T-helper 1 cell treated with Interleukin-12 subunit alpha and Interleukin-12 subunit beta and Interleukin-4 antibody, amounts not matched to agents 30 μg/mL and 1 μg/mL, for 36 hours (primary cell): ENCODE results near the gene WDR5.

ENCODE experiments used
- H3K27ac Mint-ChIP-seq: one replicate; pipeline ENCODE4 v1.8.0; 2021; ENCODE audit warnings: mild to moderate bottlenecking, mixed read lengths
- H3K27me3 Mint-ChIP-seq: one replicate; pipeline ENCODE4 v1.8.0; 2021; ENCODE audit warnings: low read depth, mixed read lengths
- H3K36me3 Mint-ChIP-seq: one replicate; pipeline ENCODE4 v1.8.0; 2021; ENCODE audit warnings: low read depth, mixed read lengths
- H3K4me1 Mint-ChIP-seq: one replicate; pipeline ENCODE4 v1.8.0; 2021; ENCODE audit warnings: low read depth, mixed read lengths
- H3K4me3 Mint-ChIP-seq: one replicate; pipeline ENCODE4 v1.8.0; 2021; ENCODE audit warnings: mild to moderate bottlenecking, moderate library complexity, mixed read lengths
- H3K9me3 Mint-ChIP-seq: one replicate; pipeline ENCODE4 v1.8.0; 2021; ENCODE audit warnings: mixed read lengths

Gene WDR5

DNA sequence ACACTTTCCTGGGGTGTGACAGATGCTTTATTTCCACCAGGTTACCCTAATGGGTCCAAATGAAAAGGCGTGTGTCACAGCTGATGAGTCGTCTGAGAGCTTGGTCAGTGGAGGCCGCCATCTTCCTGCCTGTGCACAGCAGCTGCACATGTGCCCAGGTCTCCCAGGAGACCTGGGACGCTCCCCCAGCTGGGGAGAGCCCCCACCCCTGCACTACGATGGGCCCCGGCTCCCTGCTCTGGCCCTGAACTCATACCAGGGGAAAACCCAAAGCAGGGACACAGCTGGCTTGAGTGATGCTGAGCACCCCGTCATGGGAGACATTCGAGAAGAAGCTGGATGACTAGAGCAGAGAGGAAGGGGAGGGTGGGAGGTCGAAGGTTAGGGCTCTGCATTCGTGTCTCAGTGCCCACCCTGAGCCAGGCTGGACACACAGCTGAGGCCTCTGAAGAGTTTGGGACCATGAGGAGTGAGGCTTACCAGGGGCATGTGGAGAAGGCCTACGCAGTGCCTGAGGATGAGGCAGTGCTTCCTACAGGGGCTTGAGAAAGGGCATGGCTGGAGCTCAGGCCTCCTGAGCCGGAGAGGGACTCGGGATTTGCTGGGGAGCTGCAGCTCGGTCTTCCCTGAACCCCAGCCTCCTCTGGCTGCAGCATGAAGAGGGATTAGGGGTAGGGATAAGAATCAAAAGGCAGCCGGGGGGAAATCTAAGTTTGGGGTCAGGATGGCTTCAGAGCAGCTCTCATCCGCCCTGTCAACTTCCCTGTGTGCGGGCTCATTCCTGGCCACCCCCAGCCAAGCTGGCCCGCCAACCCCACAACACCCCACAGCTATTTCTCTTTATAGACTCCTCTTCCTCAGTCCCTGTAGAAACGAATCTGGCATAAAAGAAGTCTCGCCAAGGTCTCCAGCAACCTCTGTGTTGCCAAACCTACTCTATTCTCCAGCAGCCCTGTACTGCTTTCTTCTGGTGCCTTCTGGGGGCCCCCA lies 70.7 kb downstream of the WDR5 start:
- Mint-ChIP-seq H3K4me1 (no peaks in the 10 kb centered on the region), H3K4me3 (no peak overlapping the region), H3K27me3 (peaks cover 13% of the 10 kb centered on the region), H3K36me3 (no peaks in the 10 kb centered on the region), H3K9me3 (no peaks in the 10 kb centered on the region), H3K27ac (no peak overlapping the region)

DNA sequence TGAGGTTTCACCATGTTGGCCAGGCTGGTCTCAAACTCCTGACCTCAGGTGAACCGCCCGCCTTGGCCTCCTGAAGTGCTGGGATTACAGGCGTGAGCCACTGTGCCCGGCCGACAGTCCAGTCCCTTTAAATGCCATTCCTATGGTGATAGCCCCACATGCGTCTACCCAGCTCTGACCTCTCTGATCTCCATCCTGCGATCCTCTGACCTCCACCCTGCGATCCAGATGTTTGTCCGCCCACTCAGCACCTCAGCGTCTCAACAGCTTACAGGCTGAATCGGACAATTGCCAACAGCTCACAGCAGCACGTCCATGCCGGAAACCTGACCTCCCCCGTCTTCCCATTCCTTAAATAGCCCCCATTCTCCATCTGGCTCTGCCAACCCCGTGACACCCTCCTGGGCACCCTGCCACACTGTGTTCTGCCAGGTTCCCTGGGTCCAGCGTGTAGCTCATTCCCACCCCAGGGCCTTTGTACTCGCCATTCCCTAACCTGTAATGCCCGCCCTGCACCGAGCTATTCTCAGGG lies 72.5 kb downstream of the WDR5 start:
- no peaks in the 10 kb centered on the region for H3K4me1 Mint-ChIP-seq
- H3K4me3 Mint-ChIP-seq: no peak overlapping the region
- no peak overlapping the region for H3K27ac Mint-ChIP-seq
- H3K27me3 Mint-ChIP-seq: peaks cover 4% of the 10 kb centered on the region
- no peaks in the 10 kb centered on the region for H3K36me3 Mint-ChIP-seq
- peaks cover 5% of the 10 kb centered on the region for H3K9me3 Mint-ChIP-seq

DNA sequence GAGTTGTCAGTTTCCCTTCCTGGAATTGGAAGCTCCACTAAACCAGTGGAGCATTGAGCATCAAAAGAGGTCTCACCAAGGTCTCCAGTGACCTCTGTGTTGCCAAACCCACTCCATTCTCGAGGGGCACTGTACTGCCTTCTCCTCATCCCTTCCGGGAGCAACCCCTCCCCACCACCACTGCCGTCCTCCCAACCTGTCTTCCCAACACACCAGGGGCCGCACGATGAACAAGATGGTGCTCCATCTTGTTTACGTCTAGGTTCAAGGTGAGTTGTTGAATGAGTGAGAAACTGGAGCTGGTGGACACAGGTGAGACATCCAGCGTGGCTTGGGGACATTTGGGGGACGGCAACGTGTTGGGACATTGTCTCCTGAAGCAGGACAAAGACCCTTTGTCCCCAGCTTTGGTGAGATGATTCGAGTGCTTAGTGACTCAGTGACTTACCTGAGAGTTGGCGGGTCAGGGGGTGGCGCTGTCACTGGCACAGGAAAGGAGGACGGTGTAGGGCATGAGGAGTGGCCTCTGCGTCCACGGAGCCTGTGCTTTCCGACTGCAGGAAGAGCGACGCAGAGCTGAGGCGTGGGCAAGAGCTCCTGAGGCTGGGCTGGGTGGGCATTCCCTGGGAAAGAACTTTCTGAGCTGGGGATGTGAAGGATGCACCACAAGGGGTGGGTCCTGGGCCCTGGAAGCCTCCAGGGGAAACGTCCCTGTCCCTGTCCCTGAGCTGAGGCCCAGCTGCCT lies 73.3 kb downstream of the WDR5 start:
- no peaks in the 10 kb centered on the region for H3K27me3 Mint-ChIP-seq
- no peak overlapping the region for H3K27ac Mint-ChIP-seq
- no peak overlapping the region for H3K4me3 Mint-ChIP-seq
- H3K9me3 Mint-ChIP-seq: peaks cover 5% of the 10 kb centered on the region
- H3K36me3 Mint-ChIP-seq: no peaks in the 10 kb centered on the region
- H3K4me1 Mint-ChIP-seq: no peaks in the 10 kb centered on the region
